Dendritic cell treated with granulocyte-macrophage colony-stimulating factor and Interleukin-4, amounts not matched to agents 40 ng/mL and 50 ng/mL, for 4 days (primary cell): ENCODE results near the gene BBS9.

Source experiments
- H3K27ac Mint-ChIP-seq: one replicate; pipeline ENCODE4 v1.8.0; 2022; ENCODE audit warnings: mild to moderate bottlenecking, mixed read lengths
- H3K27me3 Mint-ChIP-seq: one replicate; pipeline ENCODE4 v1.8.0; 2022; ENCODE audit warnings: mild to moderate bottlenecking, mixed read lengths
- H3K36me3 Mint-ChIP-seq: one replicate; pipeline ENCODE4 v1.8.0; 2022; ENCODE audit warnings: low read depth, mixed read lengths
- H3K4me1 Mint-ChIP-seq: one replicate; pipeline ENCODE4 v1.8.0; 2022; ENCODE audit warnings: low read depth, mixed read lengths
- H3K4me3 Mint-ChIP-seq: one replicate; pipeline ENCODE4 v1.8.0; 2022; ENCODE audit warnings: mild to moderate bottlenecking, moderate library complexity, mixed read lengths
- H3K9me3 Mint-ChIP-seq: one replicate; pipeline ENCODE4 v1.8.0; 2022; ENCODE audit warnings: mixed read lengths
- intact Hi-C: fragments of 100-400 bp; cut with micrococcal nuclease; formaldehyde crosslinking; loops from one replicate; pipeline ENCODE4 v1.15.0; 2022

BBS9 gene

DNA sequence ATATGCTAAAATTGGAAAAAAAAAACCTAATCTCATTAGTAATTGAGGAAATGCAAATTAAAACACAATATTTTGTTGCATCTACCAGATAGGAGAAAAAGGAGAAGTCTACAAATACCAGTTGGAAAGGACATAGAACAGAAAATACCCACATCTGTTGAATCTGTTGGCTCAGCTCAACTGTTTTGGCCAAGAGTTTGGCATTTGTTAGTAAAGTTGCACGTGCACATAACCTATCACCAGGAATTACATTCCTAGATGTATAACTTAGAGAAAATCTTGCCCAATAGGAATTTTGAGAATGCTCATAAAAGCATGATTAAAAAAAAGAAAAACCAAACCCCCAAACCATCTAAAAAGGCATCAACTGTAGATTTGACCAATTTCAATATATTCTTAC lies 493.9 kb downstream of the BBS9 start:
- Mint-ChIP-seq H3K9me3 (peaks cover 37% of the 10 kb centered on the region), H3K27me3 (no peaks in the 10 kb centered on the region), H3K4me1 (no peaks in the 10 kb centered on the region), H3K36me3 (no peaks in the 10 kb centered on the region), H3K4me3 (no peak overlapping the region), H3K27ac (no peak overlapping the region)
- intact Hi-C loops = no loop called here

DNA sequence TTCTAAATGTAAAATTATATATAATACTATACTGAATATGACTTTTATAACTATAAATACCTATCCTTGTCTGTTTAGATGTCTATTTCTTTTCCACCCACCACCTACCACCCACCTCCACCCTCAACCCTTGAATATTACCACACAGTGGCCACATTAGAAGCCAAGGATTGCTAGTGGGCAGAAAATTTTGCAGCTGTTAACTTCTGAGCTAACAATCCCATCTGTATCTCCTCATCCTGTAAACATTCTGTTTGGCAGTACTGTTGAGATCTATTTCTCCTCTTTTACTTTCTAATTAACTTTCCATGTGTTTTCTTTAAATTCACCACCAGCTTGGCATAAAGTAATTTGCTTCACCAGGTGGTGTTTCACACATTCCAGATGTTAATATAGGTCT lies 494.9 kb downstream of the BBS9 start:
- Mint-ChIP-seq H3K27ac (no peak overlapping the region), H3K27me3 (no peaks in the 10 kb centered on the region), H3K36me3 (no peaks in the 10 kb centered on the region), H3K4me3 (no peak overlapping the region), H3K9me3 (peaks cover 27% of the 10 kb centered on the region), H3K4me1 (no peaks in the 10 kb centered on the region)
- intact Hi-C loops = no loop called here

DNA sequence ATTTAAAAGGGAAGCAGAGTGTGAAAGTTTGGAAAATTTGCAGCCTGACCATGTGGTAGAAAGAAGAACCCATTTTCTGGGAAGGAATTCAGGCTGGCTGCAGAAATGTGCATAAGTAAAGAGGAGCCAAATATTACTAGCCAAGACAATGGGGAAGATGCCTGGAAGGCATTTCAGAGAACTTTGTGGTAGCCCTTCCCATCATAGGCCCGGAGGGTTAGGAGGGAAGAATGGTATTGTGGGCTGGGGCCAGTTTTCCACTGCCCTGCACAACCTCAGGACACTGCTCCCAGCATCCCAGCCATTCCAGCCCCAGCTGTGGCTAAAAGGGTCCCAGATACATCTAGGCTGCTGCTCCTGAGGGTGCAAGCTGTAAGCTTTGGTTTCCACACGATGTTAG lies 497.5 kb downstream of the BBS9 start:
- Mint-ChIP-seq H3K36me3 (no peaks in the 10 kb centered on the region), H3K4me3 (no peak overlapping the region), H3K9me3 (peaks cover 18% of the 10 kb centered on the region), H3K27ac (no peak overlapping the region), H3K4me1 (no peaks in the 10 kb centered on the region), H3K27me3 (no peaks in the 10 kb centered on the region)
- intact Hi-C loops = no loop called here

DNA sequence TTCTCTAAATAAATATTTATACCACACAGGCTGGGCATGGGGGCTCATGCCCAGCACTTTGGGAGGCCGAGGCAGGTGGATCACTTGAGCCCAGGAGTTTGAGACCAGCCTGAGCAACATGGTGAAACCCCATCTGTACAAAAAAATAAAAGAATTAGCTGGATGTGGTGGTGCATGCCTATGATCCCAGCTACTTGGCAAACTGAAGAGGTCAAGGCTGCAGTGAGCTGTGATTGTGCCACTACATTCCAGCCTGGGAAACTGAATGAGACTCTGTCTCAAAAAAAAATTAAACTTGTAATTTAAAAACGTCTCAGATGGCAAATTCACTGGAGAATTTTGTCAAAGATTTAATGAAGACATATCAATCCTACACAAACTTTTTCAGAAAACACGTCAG lies 498.4 kb downstream of the BBS9 start:
- intact Hi-C loops = no loop called here
- Mint-ChIP-seq H3K9me3 (peaks cover 24% of the 10 kb centered on the region), H3K36me3 (no peaks in the 10 kb centered on the region), H3K27ac (no peak overlapping the region), H3K4me1 (no peaks in the 10 kb centered on the region), H3K4me3 (no peak overlapping the region), H3K27me3 (no peaks in the 10 kb centered on the region)

DNA sequence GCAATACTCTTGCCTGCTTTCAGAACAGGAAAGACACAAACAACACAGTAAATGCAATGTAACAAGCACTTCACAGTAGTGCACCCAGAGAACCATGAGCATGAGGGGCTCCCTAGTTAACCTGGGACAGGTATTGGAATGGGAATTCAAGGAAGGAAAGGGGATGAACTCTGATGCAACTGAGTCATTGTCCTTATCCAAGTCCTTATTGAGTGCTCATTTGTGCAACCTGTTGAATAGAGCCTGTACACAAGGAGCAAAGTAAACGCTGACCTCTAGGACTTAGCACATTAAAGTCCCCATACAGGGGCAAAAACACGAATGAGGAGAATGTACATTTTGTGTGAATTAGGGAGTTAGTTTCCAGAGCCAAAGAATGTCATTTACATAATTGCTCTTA lies 499.5 kb downstream of the BBS9 start:
- no peak overlapping the region for H3K4me3 Mint-ChIP-seq
- no peaks in the 10 kb centered on the region for H3K4me1 Mint-ChIP-seq
- intact Hi-C loops = no loop called here
- H3K36me3 Mint-ChIP-seq = no peaks in the 10 kb centered on the region
- no peak overlapping the region for H3K27ac Mint-ChIP-seq
- H3K27me3 Mint-ChIP-seq = no peaks in the 10 kb centered on the region
- peaks cover 24% of the 10 kb centered on the region for H3K9me3 Mint-ChIP-seq

DNA sequence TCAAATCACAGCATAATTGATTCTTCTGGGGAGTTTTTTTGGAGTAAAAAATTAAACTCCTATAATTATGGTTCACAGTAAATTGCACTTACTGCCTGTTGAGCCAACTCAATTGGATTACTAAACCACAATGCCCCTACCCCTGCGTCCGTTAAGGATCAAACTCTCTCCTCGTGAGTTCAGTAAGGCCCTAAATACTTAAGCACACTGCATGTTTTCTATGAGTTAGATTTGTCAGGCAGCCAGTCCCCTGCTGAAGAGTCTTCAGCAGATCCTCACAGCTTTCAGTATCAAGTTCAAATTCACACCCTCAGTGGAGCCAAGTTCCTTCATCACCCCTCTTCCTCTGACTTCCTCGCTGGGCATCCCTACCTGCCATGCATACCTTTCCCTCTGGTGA lies 501.0 kb downstream of the BBS9 start:
- Mint-ChIP-seq H3K4me1 (no peaks in the 10 kb centered on the region), H3K4me3 (no peak overlapping the region), H3K27me3 (no peaks in the 10 kb centered on the region), H3K36me3 (no peaks in the 10 kb centered on the region), H3K27ac (no peak overlapping the region), H3K9me3 (peaks cover 24% of the 10 kb centered on the region)
- intact Hi-C loops = no loop called here

DNA sequence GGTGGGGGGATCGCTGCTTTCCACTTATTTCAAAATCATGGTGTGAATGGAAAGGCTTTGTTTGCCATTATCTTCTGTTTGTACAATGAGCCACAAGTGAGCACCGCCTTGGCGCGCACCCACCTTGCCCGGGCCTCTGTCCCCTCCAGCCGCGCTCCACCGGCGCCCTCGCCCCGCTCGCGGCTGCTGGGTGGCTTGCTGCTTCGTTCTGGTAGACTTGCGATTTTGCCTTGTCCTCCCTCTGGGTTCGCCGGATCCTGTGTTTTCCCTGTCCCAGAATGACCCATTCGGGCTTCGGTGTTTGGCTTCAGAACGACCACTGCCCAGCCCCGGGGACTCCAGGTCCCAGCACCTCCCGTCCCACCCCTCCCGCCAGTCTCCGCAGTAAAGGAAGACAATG lies 503.0 kb downstream of the BBS9 start:
- intact Hi-C loops = no loop called here
- Mint-ChIP-seq H3K4me3 (no peak overlapping the region), H3K27me3 (no peaks in the 10 kb centered on the region), H3K27ac (no peak overlapping the region), H3K4me1 (no peaks in the 10 kb centered on the region), H3K36me3 (no peaks in the 10 kb centered on the region), H3K9me3 (peaks cover 13% of the 10 kb centered on the region)

DNA sequence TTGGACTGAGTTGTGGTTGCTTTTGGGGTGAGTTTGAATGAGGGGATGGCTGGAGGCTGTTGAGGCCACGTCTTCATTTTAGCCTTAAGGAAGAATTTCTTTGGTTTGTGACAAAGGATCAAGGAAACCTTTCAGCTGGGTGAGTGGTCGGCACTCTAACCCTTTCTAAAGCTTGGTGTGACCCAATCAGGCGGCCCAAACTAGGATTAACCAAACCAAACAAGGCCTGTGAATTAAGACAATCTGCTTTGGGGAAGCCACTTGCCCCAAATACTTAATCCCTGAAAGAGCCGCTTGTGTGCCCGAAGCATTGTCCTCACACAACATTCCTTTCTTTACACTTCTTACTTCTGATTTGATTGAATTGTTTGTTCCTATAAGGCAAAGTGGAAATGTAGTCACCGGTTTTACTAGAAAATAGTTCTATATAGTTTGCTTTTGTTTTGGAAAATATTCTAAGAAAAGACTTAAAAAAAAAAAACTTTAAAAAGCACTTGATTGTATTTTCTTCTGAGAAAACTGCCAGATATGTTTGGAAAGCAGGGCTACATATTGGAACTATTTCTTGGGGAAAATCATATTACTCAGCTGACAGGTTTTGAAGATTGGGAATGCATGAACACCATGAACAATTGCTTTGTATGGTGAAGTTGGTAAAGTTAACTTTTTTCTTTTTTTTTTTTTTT lies 503.6 kb downstream of the BBS9 start:
- H3K36me3 Mint-ChIP-seq = no peaks in the 10 kb centered on the region
- no peak overlapping the region for H3K4me3 Mint-ChIP-seq
- no peaks in the 10 kb centered on the region for H3K27me3 Mint-ChIP-seq
- no peak overlapping the region for H3K27ac Mint-ChIP-seq
- H3K4me1 Mint-ChIP-seq = no peaks in the 10 kb centered on the region
- H3K9me3 Mint-ChIP-seq = peaks cover 13% of the 10 kb centered on the region
- intact Hi-C loops = no loop called here

DNA sequence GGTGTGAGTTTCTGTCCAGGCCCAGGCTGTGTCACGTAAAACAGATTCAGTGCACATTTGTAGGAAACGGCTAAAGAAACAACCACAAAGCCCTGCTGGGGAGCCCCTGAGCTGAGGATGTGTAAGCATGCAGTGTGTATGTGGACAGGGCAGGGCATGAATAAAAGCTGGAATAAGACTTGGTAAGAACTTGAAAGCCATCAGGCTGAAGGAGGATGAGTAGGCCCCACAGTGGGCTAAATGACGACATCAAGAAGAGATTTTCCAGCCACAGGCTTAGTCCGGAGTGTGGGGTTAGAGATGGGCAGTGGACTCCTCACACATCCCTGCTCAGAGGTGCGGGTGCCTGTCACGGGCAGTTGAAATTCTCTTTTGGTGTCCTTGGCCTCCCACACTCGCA lies 505.2 kb downstream of the BBS9 start:
- Mint-ChIP-seq H3K27me3 (no peaks in the 10 kb centered on the region), H3K36me3 (no peaks in the 10 kb centered on the region), H3K4me1 (no peaks in the 10 kb centered on the region), H3K27ac (no peak overlapping the region), H3K4me3 (no peak overlapping the region), H3K9me3 (peaks cover 13% of the 10 kb centered on the region)
- intact Hi-C loops = no loop called here

DNA sequence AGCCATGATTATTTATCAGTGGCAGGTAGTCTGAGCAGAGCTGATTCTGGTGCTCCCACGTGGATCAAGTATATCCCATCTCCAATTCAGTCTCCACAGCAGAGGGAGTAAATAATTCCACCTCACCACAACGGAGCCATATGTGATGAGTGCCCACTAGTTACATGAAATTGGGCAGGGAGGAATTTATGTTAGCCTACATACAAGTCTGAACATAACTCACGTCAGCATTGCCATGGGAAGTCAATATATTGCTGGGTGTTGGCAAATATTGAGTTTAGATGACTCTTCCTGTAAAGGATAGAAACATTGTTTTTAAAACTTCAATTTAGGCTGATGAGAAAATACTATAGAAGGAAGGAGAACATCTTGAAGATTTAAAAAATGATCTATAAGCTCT lies 507.0 kb downstream of the BBS9 start:
- Mint-ChIP-seq H3K27ac (no peak overlapping the region), H3K27me3 (no peaks in the 10 kb centered on the region), H3K4me1 (no peaks in the 10 kb centered on the region), H3K9me3 (peaks cover 11% of the 10 kb centered on the region), H3K4me3 (no peak overlapping the region), H3K36me3 (no peaks in the 10 kb centered on the region)
- intact Hi-C loops = no loop called here

DNA sequence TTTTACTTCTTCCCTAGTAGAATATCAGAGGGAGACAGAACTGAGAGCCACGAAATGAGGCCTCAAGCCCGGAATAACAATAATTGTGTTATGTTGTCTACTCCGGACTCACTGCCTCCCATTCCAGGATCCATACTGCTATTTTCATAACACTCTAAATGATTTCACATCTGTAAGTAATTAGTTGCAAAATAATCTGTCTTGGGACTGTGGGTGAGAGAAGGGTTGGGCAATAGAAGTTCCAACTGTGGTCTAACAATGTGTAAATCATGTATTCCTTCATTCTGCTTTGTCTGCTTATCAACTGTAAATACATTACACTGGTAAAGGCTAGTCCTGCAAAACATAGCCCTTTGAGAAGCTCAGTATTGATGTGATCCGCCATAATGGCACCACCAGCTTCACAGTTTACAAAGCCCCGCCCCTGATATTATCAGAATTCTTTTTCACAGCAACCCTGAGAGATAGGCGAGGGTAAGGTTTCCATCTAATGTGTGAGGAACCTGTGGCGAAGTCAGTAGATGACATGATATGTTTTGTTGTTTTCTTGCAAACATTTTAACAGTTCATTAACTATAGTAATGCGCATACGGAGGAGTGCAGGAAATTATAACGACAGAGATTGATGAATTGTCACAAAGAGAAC lies 510.3 kb downstream of the BBS9 start:
- intact Hi-C loops = no loop called here
- Mint-ChIP-seq H3K4me1 (no peaks in the 10 kb centered on the region), H3K27ac (no peak overlapping the region), H3K4me3 (no peak overlapping the region), H3K27me3 (no peaks in the 10 kb centered on the region), H3K9me3 (no peaks in the 10 kb centered on the region), H3K36me3 (no peaks in the 10 kb centered on the region)

DNA sequence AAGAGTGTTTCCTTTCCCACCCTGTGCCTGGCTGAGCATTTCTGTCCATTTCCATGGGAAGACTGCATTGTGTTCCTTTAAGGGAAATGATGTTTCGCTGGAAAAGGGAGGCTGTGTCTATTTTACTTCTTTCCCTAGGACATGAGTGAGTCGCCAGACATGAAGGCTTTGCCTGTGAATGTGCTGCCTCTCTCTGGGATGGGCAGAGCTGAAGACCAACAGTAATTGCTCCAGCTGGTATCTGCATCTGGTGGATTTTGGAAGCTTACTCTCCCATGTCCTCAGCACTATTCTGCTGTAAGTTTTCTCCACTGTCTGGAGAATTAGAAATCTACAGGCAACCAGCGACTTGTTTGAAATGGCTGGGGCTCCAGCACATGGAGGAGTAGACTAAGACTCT lies 511.4 kb downstream of the BBS9 start:
- H3K36me3 Mint-ChIP-seq = no peaks in the 10 kb centered on the region
- H3K9me3 Mint-ChIP-seq = no peaks in the 10 kb centered on the region
- intact Hi-C loops = no loop called here
- H3K4me1 Mint-ChIP-seq = no peaks in the 10 kb centered on the region
- H3K27ac Mint-ChIP-seq = no peak overlapping the region
- H3K27me3 Mint-ChIP-seq = no peaks in the 10 kb centered on the region
- no peak overlapping the region for H3K4me3 Mint-ChIP-seq

DNA sequence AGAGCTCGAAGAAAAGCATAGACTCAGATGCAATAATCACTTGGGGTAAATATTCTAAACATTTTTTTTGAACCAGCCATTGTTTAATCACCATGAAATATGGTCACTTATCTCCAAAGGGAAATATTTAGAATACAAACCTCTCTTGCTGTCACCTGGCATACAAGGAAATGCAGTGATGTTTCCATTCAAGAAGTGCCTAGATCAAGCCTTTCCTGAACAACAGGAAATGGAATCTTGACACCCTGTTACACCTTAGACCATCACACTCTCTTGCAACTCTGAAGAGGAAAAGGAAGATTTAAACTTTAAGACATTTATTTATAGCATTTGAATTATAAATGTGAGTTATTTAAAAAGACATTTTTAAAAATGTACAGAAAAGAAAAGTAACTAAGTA lies 512.9 kb downstream of the BBS9 start:
- no peaks in the 10 kb centered on the region for H3K4me1 Mint-ChIP-seq
- H3K27me3 Mint-ChIP-seq = no peaks in the 10 kb centered on the region
- H3K4me3 Mint-ChIP-seq = no peak overlapping the region
- H3K27ac Mint-ChIP-seq = no peak overlapping the region
- intact Hi-C loops = no loop called here
- H3K9me3 Mint-ChIP-seq = no peaks in the 10 kb centered on the region
- no peaks in the 10 kb centered on the region for H3K36me3 Mint-ChIP-seq

DNA sequence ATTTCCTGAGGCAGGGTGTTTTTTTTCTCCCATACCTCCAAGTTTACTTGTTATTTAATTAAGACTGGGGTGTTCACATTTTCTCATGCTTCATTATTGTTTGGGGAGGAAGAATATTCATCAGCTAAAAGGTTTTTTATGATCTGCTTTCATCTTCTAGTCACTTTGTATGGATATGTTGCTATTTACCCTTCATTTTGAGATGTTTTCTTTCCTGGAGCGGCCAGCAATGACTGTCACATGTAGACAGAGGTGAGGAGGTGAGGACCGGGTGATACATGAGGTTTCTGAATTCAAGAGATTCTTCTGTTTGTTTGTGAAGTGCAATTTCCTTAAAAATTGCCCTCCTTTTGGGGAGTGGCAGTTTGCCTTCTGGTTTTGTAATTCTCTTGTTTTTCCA lies 514.2 kb downstream of the BBS9 start:
- Mint-ChIP-seq H3K9me3 (no peaks in the 10 kb centered on the region), H3K4me3 (no peak overlapping the region), H3K4me1 (no peaks in the 10 kb centered on the region), H3K36me3 (no peaks in the 10 kb centered on the region), H3K27me3 (no peaks in the 10 kb centered on the region), H3K27ac (no peak overlapping the region)
- intact Hi-C loops = no loop called here

DNA sequence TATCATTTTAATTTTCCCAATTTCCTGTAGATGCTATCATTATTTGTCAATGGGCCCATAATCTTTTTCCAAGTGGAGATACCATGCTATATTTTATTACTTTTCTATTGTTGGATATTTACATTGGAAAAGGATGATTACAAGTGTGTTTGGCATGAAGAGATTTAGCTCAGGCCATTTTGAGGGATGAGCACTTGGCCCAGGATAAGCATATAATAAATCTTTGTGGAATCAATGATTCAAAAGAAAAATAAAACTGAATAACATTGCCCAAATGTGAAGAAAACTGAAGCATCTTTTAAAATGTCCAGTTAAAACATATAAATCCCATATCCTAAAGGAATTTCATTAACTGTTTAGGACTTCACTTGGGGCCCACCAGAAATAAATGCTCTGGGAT lies 515.1 kb downstream of the BBS9 start:
- H3K36me3 Mint-ChIP-seq = no peaks in the 10 kb centered on the region
- H3K27ac Mint-ChIP-seq = no peak overlapping the region
- H3K4me3 Mint-ChIP-seq = no peak overlapping the region

More for the DNA sequence above, 515.1 kb downstream of the BBS9 start:
- intact Hi-C loops = no loop called here
- Mint-ChIP-seq H3K9me3 (no peaks in the 10 kb centered on the region), H3K4me1 (no peaks in the 10 kb centered on the region), H3K27me3 (no peaks in the 10 kb centered on the region)
